Stimulated activated effector memory CD8-positive, alpha-beta T cell treated with anti-CD3 and anti-CD28 coated beads, Interleukin-12 subunit alpha, Interleukin-12 subunit beta, amount 100 ng/mL, for 72 hours (primary cell): ENCODE measurements around the gene BRWD1.
"Not testable (repeated sequence)": the region's sequence is repeated elsewhere in the genome, so short reads cannot be mapped to it uniquely, and the experiment has no call there.

Experiments used
- ATAC-seq: fragments of 150-1000 bp; cut with Tn5 transposase; 2 replicates; pipeline ENCODE4 v1.10.0; 2021
- DNase-seq, 2 donors: peaks; one replicate each; pipeline ENCODE4 v3.0.0; 2021 to 2022; ENCODE audit warnings: low spot score in 2 of 2
- H3K27ac Mint-ChIP-seq: one replicate; pipeline ENCODE4 v1.8.0; 2022; ENCODE audit warnings: mild to moderate bottlenecking, mixed read lengths
- H3K36me3 Mint-ChIP-seq: one replicate; pipeline ENCODE4 v1.8.0; 2022; ENCODE audit warnings: mild to moderate bottlenecking, mixed read lengths
- H3K4me1 Mint-ChIP-seq: one replicate; pipeline ENCODE4 v1.8.0; 2022; ENCODE audit warnings: mixed read lengths
- H3K4me3 Mint-ChIP-seq: one replicate; pipeline ENCODE4 v1.8.0; 2022; ENCODE audit warnings: mild to moderate bottlenecking, mixed read lengths
- H3K9me3 Mint-ChIP-seq: one replicate; pipeline ENCODE4 v1.8.0; 2022; ENCODE audit warnings: mixed read lengths

Gene BRWD1

DNA sequence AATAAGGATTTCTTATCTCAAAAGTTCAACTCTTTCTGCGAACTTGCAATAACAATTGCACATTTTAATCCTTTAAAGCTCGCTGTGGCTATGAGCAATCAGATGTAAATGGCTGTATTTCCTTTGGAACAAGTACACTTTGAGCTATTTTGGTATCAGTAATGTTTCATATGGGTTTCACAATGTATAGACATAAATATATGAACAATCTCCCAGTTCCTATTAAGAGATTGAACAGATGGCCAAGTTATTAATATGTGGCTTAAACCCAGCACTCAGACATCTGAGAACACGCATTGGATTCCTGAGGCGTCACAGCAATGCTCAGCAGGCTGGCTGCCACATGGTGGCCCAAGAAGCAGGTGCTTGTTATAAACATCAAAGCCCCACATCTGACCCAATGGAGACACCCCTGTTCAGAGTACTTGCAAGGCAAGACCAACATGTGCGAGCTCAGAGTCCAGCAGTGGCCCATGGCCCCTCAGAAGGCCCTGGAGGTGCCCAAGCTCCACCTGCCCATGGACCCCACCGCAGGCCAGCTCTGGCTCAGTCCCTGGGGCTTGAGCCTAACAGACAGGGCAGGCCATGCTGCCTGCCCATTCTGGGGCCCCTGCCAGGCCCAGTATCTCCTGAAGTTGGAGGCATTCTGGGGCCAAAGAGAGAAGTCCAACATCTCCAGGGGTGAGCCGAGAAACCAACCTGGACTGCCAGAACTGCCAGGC lies 153.9 kb downstream of the BRWD1 start:
- ATAC-seq, result no peak
- H3K9me3 Mint-ChIP-seq, result peaks cover 5% of the 10 kb centered on the region
- no peaks in the 10 kb centered on the region for H3K36me3 Mint-ChIP-seq
- no peaks in the 10 kb centered on the region for H3K4me1 Mint-ChIP-seq
- no peak for DNase-seq
- no peak overlapping the region for H3K27ac Mint-ChIP-seq
- no peak overlapping the region for H3K4me3 Mint-ChIP-seq

GRCh38 chr21:39157241-39157640 lies 156.2 kb downstream of the BRWD1 start:
- H3K4me1 Mint-ChIP-seq, H3K36me3 Mint-ChIP-seq, H3K9me3 Mint-ChIP-seq, DNase-seq, H3K4me3 Mint-ChIP-seq, H3K27ac Mint-ChIP-seq, ATAC-seq: not testable (repeated sequence)

DNA sequence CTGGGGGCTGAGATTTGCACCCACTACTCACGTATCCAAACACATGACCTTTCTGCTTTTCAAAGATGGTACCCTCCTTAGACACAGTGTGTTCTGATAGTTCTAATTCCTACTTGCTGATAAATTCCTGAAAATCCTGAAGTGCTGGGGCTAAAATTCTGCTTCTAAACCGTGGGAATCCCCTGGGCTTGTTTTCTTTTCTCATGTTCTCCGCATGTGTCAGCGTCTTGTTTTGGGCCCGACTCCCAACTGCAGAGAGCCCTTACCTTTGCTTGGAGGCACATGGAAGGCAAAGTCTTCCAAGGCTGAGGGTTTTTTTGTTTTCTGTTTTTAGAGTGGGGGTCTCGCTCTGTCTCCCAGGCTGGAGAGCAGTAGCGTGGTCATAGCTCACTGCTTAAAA lies 157.4 kb downstream of the BRWD1 start:
- ATAC-seq, result no peak
- no peak for DNase-seq
- Mint-ChIP-seq H3K4me3 (no peak overlapping the region), H3K9me3 (no peaks in the 10 kb centered on the region), H3K27ac (no peak overlapping the region), H3K4me1 (no peaks in the 10 kb centered on the region), H3K36me3 (no peaks in the 10 kb centered on the region)

- no peak for DNase-seq
- no peak for ATAC-seq
- Mint-ChIP-seq H3K4me1 (no peaks in the 10 kb centered on the region), H3K36me3 (no peaks in the 10 kb centered on the region), H3K27ac (no peak overlapping the region), H3K4me3 (no peak overlapping the region), H3K9me3 (no peaks in the 10 kb centered on the region)
Observed at GRCh38 chr21:39155578-39155977, 157.9 kb downstream of the BRWD1 start.

- Mint-ChIP-seq H3K36me3 (no peaks in the 10 kb centered on the region), H3K9me3 (no peaks in the 10 kb centered on the region), H3K27ac (no peak overlapping the region), H3K4me1 (no peaks in the 10 kb centered on the region), H3K4me3 (no peak overlapping the region)
- DNase-seq (no peak), ATAC-seq (no peak)
Observed at GRCh38 chr21:39153842-39154241, 159.6 kb downstream of the BRWD1 start.

DNA sequence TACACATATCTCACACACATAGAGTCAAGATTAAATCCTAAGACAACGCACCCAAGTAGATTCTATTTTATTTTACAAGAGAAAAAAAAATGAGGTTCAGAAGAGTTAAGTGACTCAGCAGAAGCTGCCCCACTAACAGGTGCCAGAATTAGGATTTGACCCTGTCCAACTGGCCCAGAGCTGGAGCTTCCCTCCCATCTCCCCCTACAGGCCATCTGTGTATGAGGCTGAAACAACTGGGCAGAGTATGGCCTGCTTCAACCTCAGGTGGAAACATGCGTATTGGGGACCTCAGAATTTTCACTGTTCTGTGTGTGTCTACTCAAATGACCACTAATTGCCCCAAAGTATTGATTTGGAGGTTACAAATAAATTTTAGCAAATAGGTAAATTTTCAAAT lies 160.1 kb downstream of the BRWD1 start:
- no peaks in the 10 kb centered on the region for H3K4me1 Mint-ChIP-seq
- H3K9me3 Mint-ChIP-seq, result no peaks in the 10 kb centered on the region
- H3K36me3 Mint-ChIP-seq, result no peaks in the 10 kb centered on the region
- ATAC-seq (no peak), DNase-seq (no peak)
- no peak overlapping the region for H3K4me3 Mint-ChIP-seq
- no peak overlapping the region for H3K27ac Mint-ChIP-seq

DNA sequence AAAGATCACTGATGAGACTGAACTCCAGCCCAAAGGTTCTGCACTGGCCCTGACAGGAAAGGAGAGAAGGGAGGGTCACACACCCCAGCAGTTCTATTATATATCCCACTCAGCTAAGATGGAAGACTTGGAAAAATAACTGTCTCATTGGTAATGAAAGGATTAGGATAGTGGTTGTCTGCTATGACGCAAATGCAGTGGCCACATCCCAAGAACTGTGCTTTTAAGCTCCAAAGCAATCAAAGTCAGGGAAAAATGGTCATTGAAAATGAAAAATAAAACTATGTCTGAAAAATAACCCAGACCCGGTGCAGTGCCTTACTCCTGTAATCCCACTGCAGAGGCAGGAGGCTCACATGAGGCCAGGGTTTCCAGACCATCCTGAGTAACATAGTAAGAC lies 161.2 kb downstream of the BRWD1 start:
- Mint-ChIP-seq H3K4me1 (no peaks in the 10 kb centered on the region), H3K27ac (no peak overlapping the region), H3K4me3 (no peak overlapping the region), H3K36me3 (no peaks in the 10 kb centered on the region), H3K9me3 (no peaks in the 10 kb centered on the region)
- DNase-seq, result no peak
- ATAC-seq, result no peak

GRCh38 chr21:39150877-39151276 lies 162.6 kb downstream of the BRWD1 start:
- H3K9me3 Mint-ChIP-seq, result no peaks in the 10 kb centered on the region
- H3K4me3 Mint-ChIP-seq, result no peak overlapping the region
- no peaks in the 10 kb centered on the region for H3K4me1 Mint-ChIP-seq
- H3K36me3 Mint-ChIP-seq, result no peaks in the 10 kb centered on the region
- no peak overlapping the region for H3K27ac Mint-ChIP-seq
- ATAC-seq (no peak), DNase-seq (no peak)

DNA sequence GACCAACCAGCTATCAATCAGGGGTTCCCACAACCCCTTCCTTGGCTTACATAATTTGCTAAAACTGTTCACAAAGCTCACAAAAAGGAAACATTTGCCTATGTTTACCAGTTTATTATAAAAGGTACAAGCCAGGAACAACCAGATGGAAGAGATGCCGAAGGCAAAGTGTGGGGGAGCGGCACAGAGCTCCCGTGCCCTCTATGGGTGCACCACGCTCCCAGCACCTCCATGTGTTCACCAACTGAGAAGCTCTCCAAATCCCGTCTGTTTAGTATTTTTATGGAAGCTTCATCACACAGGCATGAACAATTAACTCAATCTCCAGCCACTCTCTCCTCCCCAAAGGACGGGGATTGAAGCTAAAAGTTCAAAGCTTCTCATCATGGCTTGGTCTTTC lies 163.1 kb downstream of the BRWD1 start:
- no peaks in the 10 kb centered on the region for H3K9me3 Mint-ChIP-seq
- H3K27ac Mint-ChIP-seq, result no peak overlapping the region
- ATAC-seq (no peak), DNase-seq (no peak)
- no peak overlapping the region for H3K4me3 Mint-ChIP-seq
- no peaks in the 10 kb centered on the region for H3K4me1 Mint-ChIP-seq
- H3K36me3 Mint-ChIP-seq, result no peaks in the 10 kb centered on the region

DNA sequence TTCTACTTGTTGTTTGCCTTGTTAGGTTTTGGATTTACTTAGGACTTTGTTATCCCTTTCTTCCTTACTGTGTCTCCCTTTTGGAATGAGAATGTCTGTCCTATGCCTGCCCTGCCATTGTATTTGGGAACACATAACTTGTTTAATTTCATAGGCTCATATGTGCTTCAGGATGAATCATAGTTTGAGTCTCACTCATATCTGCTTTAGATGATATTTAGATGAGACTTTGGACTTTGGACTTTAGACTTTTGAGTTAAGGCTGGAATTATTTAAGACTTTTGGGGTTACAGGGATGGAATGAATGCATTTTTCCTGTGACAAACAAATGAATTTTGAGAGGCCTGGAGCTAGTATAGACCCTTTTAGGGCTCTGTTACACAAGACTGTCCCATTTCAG lies 163.6 kb downstream of the BRWD1 start:
- Mint-ChIP-seq H3K9me3 (no peaks in the 10 kb centered on the region), H3K27ac (no peak overlapping the region), H3K4me3 (no peak overlapping the region), H3K36me3 (no peaks in the 10 kb centered on the region), H3K4me1 (no peaks in the 10 kb centered on the region)
- ATAC-seq, result no peak
- no peak for DNase-seq

DNA sequence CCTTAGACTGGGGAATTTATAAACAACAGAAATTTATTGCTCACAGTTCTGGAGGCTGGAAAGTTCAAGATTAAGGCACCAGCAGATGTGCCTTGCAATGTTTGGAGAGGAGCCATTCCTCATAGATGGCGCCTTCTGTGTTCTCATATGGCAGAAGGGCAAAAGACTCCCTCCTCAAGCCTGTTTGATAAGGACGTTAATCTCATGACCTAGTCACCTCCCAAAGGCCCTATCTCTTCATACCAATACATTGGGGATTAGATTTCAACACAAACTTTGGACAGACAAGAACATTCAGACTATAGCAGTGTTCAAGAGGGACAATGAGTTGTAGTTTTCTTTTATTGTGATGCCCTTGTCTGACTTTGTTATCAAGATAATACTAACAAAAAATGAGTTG lies 164.5 kb downstream of the BRWD1 start:
- no peak overlapping the region for H3K27ac Mint-ChIP-seq
- no peaks in the 10 kb centered on the region for H3K36me3 Mint-ChIP-seq
- ATAC-seq, result no peak
- no peaks in the 10 kb centered on the region for H3K9me3 Mint-ChIP-seq
- no peaks in the 10 kb centered on the region for H3K4me1 Mint-ChIP-seq
- H3K4me3 Mint-ChIP-seq, result no peak overlapping the region
- no peak for DNase-seq

GRCh38 chr21:39144191-39144590 lies 169.2 kb downstream of the BRWD1 start:
- ATAC-seq (no peak), DNase-seq (no peak)
- Mint-ChIP-seq H3K27ac (no peak overlapping the region), H3K36me3 (no peaks in the 10 kb centered on the region), H3K4me3 (no peak overlapping the region), H3K4me1 (peaks cover 4% of the 10 kb centered on the region), H3K9me3 (no peaks in the 10 kb centered on the region)

DNA sequence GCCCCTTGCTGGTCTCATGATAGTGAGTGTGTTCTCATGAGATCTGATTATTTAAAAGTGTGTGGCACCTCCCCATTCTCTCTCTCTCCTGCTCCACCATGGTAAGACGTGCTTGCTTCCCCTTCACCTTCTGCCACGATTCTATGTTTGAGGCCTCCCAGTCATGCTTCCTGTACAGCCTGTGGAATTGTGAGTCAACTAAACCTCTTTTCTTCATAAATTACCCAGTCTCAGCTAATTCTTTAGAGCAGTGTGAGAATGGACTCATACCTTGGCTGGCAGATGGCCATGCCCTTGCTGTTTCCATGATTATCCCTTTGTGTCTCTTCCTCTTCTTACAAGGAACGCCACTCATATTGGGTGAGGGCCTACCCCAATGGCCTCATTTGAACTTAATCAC lies 170.5 kb downstream of the BRWD1 start:
- no peak for ATAC-seq
- no peak for DNase-seq
- H3K4me1 Mint-ChIP-seq, result peaks cover 4% of the 10 kb centered on the region
- H3K27ac Mint-ChIP-seq, result no peak overlapping the region
- no peaks in the 10 kb centered on the region for H3K9me3 Mint-ChIP-seq
- no peaks in the 10 kb centered on the region for H3K36me3 Mint-ChIP-seq
- H3K4me3 Mint-ChIP-seq, result no peak overlapping the region

DNA sequence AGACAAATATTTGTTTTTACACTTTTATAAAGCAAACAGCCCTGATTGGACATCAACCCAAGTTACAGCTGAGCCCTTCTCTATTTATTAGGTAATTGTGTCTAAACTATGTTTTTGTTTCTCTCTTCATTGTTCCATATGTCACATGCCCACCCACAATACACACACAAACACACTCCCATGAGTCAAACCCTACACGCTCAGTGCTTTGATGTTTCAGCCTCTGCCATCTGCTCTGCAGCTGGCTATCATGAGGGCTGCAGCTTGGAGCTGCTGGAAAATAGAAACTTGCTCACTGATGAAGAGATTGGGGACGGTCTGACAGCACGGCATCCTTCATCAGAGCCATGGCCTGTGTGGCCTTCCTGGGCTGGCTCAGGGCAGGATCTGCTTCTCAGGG lies 171.9 kb downstream of the BRWD1 start:
- ATAC-seq (peak; percentile 8), DNase-seq (no peak)
- Mint-ChIP-seq H3K4me1 (peaks cover 4% of the 10 kb centered on the region), H3K4me3 (no peak overlapping the region), H3K9me3 (no peaks in the 10 kb centered on the region), H3K27ac (no peak overlapping the region), H3K36me3 (no peaks in the 10 kb centered on the region)

- no peak overlapping the region for H3K4me3 Mint-ChIP-seq
Observed at GRCh38 chr21:39137248-39138178, 175.9 kb downstream of the BRWD1 start.

GRCh38 chr21:39136711-39137110 lies 176.7 kb downstream of the BRWD1 start:
- Mint-ChIP-seq H3K27ac (no peak overlapping the region), H3K4me3 (no peak overlapping the region), H3K9me3 (no peaks in the 10 kb centered on the region), H3K36me3 (no peaks in the 10 kb centered on the region), H3K4me1 (no peaks in the 10 kb centered on the region)
- DNase-seq (no peak), ATAC-seq (peak; percentile 49)

More at GRCh38 chr21:39137248-39138178, 175.9 kb downstream of the BRWD1 start:
- ATAC-seq (peak; percentile 56), DNase-seq (no peak)
- Mint-ChIP-seq H3K36me3 (no peaks in the 10 kb centered on the region), H3K4me1 (no peaks in the 10 kb centered on the region), H3K9me3 (no peaks in the 10 kb centered on the region), H3K27ac (no peak overlapping the region)
